Activated T-cell treated with anti-CD3 and anti-CD28 coated beads, Interleukin-2, amount 50 U/mL, for 4 hours (primary cell): ENCODE measurements around the gene CFB. TPM values are rescaled to one million over a fixed set of nuclear protein-coding genes. Genes with fewer than 3 reads are reported as not detected.
"Not testable (repeated sequence)": the region's sequence is repeated elsewhere in the genome, so short reads cannot be mapped to it uniquely, and the experiment has no call there.

Experiments
- ATAC-seq, 2 donors: fragments of 200-7000 bp; cut with Tn5 transposase; one replicate each; pipeline ENCODE4 v1.10.0; 2021
- DNase-seq: peaks from one replicate; pipeline ENCODE4 v3.0.0-alpha.2; 2020
- H3K27me3 Mint-ChIP-seq: one replicate; pipeline ENCODE4 v1.8.0; 2021; ENCODE audit warnings: low read depth, mixed read lengths
- H3K36me3 Mint-ChIP-seq: one replicate; pipeline ENCODE4 v1.8.0; 2022; ENCODE audit warnings: mixed read lengths; ENCODE audit not compliant: insufficient read depth
- H3K4me1 Mint-ChIP-seq: one replicate; pipeline ENCODE4 v1.8.0; 2021; ENCODE audit warnings: low read depth, mixed read lengths
- H3K4me3 Mint-ChIP-seq: one replicate; pipeline ENCODE4 v1.8.0; 2021; ENCODE audit warnings: mild to moderate bottlenecking, moderate library complexity, mixed read lengths
- H3K9me3 Mint-ChIP-seq: one replicate; pipeline ENCODE4 v1.8.0; 2021; ENCODE audit warnings: mixed read lengths
- total RNA-seq, 3 donors: library from RNA; stranded (reverse); gene quantifications; one replicate each; pipeline ENCODE4 v1.2.1, GENCODE V29; 2021

Gene CFB
- total RNA-seq, 3 donors from 2014 or later: 0.42 to 1.5 (median 1.4) TPM

DNA sequence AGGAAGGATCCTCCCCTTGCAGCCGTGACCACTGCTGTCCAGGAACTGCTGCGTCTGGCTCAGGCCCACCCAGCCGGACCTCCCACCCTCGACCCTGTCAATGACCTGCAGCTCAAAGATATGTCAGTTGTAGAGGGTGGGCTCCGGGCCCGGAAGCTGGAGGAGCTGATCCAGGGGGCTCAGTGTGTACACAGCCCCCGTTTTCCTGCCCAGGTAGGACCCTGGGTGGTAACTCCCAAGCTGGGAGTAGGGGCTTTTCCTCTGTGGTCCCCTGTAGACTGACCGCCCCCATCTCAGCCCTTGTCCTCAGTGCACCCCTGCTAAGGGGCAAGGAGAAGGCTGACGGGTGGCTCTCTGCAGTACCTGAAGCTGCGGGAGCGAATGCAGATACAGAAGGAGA, 22.4 kb downstream of the CFB start:
- peaks cover 23% of the 10 kb centered on the region for H3K4me1 Mint-ChIP-seq
- DNase-seq (no peak), ATAC-seq (no peak)
- no peaks in the 10 kb centered on the region for H3K9me3 Mint-ChIP-seq
- no peak overlapping the region for H3K4me3 Mint-ChIP-seq
- no peaks in the 10 kb centered on the region for H3K27me3 Mint-ChIP-seq
- H3K36me3 Mint-ChIP-seq: peaks cover 39% of the 10 kb centered on the region

DNA sequence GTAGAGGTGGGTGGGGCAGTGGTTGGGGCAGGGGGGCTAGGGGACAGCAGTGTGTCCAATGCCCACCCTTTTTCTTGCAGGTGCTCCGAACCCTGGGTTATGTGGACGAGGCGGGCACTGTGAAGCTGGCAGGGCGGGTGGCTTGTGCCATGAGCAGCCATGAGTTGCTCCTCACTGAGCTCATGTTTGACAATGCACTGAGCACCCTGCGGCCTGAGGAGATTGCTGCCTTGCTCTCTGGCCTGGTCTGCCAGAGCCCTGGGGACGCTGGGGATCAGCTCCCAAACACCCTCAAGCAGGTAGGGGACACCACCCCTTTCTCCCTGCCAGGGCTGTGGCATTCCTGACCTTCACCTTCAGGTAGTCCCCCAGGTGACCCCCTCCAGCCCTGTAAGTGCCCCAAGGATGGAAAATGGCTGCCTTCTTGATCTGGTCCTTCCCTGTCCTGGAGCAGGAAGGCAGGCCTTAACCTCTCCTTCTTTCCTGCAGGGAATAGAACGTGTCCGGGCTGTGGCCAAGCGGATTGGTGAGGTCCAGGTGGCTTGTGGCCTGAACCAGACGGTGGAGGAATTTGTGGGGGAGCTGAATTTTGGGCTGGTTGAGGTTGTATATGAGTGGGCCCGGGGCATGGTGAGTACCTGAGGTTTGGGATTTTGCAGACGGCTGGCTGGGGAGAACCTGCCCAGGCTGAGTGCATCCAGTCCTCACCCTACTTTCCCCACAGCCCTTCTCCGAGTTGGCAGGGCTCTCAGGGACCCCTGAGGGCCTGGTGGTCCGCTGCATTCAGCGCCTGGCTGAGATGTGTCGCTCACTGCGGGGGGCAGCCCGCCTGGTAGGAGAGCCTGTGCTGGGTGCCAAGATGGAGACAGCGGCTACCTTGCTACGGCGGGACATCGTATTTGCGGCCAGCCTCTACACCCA, 23.2 kb downstream of the CFB start:
- Mint-ChIP-seq H3K4me3 (no peak overlapping the region), H3K27me3 (no peaks in the 10 kb centered on the region), H3K9me3 (no peaks in the 10 kb centered on the region), H3K4me1 (peaks cover 28% of the 10 kb centered on the region), H3K36me3 (peaks cover 39% of the 10 kb centered on the region)
- ATAC-seq (no peak), DNase-seq (no peak)

DNA sequence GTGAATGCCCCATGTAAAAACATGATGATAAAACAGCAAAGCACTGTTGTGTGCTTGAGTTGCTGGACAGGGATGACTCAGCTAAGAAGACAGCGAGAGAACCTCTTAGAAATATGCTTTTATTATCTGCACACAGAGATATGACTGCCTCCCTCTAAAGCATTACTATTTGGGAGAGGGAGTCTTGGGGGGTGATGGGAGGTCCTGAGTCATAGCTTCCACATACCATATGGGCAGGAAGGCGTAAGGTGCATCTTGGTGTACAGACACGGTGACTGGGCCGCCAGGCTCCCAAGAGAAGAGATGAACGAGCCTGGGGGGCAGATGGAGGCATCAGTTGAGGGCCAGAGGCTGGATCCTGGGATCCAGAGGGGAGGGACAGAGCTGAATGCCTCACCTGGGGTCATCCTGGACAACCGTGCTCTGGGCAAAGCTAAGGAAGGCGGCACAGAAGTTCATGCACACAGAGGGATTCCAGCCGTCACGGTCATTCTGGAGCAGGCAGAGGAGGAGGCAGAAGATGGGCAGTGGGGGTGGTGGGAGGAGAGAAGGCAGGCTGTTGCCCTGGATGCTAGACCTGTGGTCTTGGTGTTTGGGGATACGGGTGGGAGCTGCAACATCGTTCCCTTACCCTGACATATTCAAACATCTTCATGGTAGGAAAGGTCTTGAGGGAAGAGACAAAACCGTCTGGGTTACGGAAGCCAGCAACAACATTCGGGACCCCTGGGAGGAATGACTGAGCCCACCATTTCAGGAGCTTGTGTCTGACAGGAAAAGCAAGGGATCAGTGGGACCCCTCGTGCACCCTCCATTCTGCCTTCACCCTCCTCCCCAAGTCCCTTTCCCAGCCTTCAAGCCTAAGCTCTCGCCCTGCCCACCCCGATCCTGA, 24.1 kb downstream of the CFB start:
- DNase-seq (no peak), ATAC-seq (no peak)
- no peaks in the 10 kb centered on the region for H3K27me3 Mint-ChIP-seq
- peaks cover 36% of the 10 kb centered on the region for H3K36me3 Mint-ChIP-seq
- peak overlapping the region; percentile 96 for H3K4me3 Mint-ChIP-seq
- H3K4me1 Mint-ChIP-seq: peaks cover 31% of the 10 kb centered on the region
- no peaks in the 10 kb centered on the region for H3K9me3 Mint-ChIP-seq

DNA sequence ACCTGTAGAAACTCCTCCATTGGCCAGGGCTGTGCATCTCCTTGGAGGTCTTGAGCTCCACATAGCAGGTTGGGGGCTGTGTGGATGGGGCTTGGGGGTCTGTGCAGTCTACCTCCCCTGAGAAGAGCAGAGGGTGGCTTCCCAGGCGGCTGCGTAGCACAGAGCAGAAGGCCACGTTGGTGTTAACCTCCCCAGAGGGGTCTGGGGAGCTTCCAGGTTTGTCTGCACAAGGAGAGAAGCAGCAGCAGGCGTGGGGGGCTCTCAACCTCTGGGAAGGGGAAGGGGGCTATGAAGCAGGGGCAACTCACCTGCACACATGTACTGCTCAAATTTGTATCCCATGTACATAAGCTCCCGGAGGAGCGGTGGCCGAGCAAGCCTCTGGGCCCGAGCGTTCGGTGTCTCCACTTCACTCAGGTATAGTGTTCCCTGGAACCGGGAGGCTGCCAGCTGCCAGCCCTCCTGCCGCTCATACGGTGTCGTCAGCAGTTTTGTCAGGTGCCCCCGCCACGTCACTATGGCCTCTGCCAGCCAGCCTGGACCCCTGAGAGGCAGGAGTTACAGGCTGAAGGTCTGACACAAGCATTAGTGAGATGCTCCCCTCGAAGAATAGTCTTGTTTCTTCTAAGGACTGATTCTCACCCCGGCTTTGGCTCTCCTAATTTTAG, 24.8 kb downstream of the CFB start:
- ATAC-seq (no peak), DNase-seq (no peak)
- peaks cover 34% of the 10 kb centered on the region for H3K36me3 Mint-ChIP-seq
- H3K27me3 Mint-ChIP-seq: no peaks in the 10 kb centered on the region
- peak overlapping the region; percentile 96 for H3K4me3 Mint-ChIP-seq
- H3K4me1 Mint-ChIP-seq: peaks cover 31% of the 10 kb centered on the region
- no peaks in the 10 kb centered on the region for H3K9me3 Mint-ChIP-seq

DNA sequence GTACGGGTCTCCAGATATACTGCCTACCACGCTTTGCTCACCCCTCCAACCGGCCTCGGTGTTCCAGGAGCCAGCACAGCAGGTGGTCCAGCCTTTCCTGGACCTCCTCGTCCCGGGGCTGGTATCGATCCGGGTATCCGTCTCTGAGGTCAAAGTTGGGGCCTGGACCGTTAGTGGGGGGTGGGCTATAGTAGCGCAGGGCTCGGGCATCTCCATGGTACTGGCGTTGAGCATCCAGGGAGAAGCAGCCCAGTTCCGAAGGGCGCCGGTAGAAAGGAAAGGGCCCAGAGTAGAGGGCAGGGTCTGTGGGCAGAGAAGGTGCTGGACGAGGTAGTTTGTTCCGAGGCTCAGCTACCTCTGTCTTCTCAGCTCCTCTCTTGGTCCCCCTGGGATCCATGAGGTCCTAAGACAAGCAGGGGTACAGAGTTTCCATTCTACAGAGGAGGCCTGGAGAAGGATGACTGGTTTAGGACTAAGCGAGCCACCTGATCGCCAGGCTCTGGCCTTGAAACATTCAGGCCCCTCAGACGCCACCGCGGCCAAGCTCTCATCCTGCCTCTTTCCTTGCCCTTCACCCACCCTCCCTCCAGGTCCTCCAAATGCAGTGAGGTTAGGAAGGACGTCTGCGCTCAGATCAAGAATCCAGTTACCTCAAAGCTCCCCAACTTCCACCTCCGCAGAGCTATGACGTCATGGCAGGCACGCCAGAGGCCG, 25.5 kb downstream of the CFB start:
- Mint-ChIP-seq H3K4me3 (peak overlapping the region; percentile 96), H3K9me3 (no peaks in the 10 kb centered on the region), H3K4me1 (peaks cover 31% of the 10 kb centered on the region), H3K36me3 (peaks cover 32% of the 10 kb centered on the region), H3K27me3 (no peaks in the 10 kb centered on the region)
- DNase-seq (no peak), ATAC-seq (no peak)

DNA sequence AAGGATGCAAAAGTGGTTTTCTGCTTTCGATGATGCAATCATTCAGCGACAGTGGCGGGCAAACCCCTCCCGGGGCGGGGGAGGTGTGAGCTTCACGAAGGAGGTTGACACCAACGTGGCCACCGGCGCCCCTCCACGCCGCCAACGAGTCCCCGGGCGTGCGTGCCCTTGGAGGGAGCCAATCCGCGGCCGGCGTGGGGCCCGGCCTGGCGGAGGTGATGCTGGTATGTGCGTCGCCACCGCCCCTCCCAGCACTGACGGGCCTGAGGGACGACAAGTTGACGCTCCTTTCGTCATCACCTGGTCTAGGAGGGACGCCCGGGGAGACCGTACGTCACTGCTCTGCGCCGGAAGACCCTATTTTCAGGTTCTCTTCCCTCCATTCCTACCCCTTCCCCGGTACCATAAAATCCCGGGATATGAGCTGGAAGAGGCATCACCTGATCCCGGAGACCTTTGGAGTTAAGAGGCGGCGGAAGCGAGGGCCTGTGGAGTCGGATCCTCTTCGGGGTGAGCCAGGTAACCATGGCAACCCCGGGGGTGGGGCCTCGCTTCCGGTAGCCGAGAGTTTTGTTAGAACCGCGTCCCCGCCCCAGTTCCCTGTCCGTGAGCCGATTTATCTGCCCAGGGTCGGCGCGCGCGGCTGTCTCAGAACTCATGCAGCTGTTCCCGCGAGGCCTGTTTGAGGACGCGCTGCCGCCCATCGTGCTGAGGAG, 26.3 kb downstream of the CFB start, which contains the start of gene DXO:
DXO (minus strand) TSS at position 146 of the 716 bp plus-strand sequence. CDS start 463 bp downstream, outside the sequence.
- Mint-ChIP-seq H3K36me3 (peaks cover 27% of the 10 kb centered on the region), H3K4me3 (peak within 1 kb of the TSS; percentile 96), H3K4me1 (peaks cover 31% of the 10 kb centered on the region), H3K27me3 (no peaks in the 10 kb centered on the region), H3K9me3 (no peaks in the 10 kb centered on the region)
- ATAC-seq (peak; percentile 96 to 97), DNase-seq (peak; percentile 97)

DNA sequence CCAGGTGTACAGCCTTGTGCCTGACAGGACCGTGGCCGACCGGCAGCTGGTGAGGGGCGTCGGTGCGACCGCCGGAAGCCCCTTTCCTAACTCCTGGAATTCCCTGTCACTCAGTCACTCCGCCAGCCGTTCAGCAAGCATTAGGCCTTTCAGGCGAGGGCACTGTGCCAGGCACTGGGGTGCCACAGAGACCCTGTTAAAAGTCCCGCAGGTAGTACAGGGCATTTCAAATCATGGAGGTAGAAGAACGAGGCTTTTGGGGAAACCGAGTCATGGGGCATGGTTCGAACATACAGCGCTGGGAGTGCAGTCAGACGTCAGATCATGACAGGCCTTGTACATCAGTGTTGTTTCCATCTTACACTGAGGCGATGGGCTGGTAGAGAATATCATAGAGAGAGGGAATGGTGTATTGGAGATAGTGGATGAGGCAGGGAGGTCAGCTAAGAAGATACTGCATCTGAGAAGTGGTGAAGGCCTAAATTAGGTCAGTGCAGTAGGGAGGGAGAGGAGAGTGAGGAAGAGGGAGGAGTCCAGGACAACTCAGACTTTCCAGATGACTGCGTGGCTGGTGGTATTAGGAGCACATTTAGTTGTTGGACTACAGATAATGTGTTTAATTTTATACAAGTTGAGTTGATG, 26.9 kb downstream of the CFB start:
- Mint-ChIP-seq H3K27me3 (no peaks in the 10 kb centered on the region), H3K4me1 (peaks cover 31% of the 10 kb centered on the region), H3K36me3 (peaks cover 20% of the 10 kb centered on the region), H3K9me3 (no peaks in the 10 kb centered on the region), H3K4me3 (peak overlapping the region; percentile 96)
- DNase-seq (no peak), ATAC-seq (no peak)

DNA sequence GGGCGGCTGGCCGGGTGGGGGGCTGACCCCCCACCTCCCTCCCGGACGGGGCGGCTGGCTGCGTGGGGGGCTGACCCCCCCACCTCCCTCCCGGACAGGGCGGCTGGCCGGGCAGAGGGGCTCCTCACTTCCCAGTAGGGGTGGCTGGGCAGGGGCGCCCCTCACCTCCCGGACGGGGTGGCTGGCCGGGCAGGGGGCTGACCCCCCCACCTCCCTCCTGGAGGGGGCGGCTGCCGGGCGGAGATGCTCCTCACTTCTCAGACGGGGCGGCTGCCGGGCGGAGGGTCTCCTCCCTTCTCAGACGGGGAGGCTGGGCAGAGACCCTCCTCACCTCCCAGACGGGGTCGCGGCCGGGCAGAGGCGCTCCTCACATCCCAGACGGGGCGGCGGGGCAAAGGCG, 30.2 kb downstream of the CFB start:
- not testable (repeated sequence) for H3K4me3 Mint-ChIP-seq, DNase-seq, ATAC-seq, H3K9me3 Mint-ChIP-seq, H3K27me3 Mint-ChIP-seq
- H3K4me1 Mint-ChIP-seq: peaks cover 28% of the 10 kb centered on the region
- H3K36me3 Mint-ChIP-seq: peaks cover 16% of the 10 kb centered on the region

DNA sequence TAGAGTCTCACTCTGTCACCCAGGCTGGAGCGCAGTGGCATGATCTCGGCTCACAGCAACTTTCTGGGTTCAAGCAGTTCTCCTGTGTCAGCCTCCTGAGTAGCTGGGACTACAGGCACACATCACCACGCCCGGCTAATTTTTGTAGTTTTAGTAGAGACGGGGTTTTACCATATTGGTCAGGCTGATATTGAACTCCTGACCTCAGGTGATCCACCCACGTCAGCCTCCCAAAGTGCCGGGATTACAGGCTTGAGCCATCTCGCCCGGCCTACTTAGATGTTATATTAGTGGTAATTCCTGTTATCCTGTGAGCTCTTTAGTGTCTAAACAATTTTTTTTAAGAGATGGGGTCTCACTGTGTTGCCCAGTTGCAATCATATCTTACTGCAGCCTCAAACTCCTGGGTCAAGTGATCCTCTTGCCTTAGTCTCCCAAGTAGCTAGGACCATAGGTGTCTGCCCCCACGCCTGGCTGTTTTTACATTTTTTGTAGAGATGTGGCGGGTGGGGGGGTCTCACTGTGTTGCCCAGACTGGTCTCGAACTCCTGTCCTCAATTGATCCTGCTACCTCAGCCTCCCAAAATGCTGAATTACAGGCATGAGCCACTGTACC, 32.0 kb downstream of the CFB start:
- peaks cover 12% of the 10 kb centered on the region for H3K36me3 Mint-ChIP-seq
- peaks cover 20% of the 10 kb centered on the region for H3K4me1 Mint-ChIP-seq
- DNase-seq: no peak
- H3K9me3 Mint-ChIP-seq: no peaks in the 10 kb centered on the region
- no peaks in the 10 kb centered on the region for H3K27me3 Mint-ChIP-seq
- H3K4me3 Mint-ChIP-seq: no peak overlapping the region
- no peak for ATAC-seq

DNA sequence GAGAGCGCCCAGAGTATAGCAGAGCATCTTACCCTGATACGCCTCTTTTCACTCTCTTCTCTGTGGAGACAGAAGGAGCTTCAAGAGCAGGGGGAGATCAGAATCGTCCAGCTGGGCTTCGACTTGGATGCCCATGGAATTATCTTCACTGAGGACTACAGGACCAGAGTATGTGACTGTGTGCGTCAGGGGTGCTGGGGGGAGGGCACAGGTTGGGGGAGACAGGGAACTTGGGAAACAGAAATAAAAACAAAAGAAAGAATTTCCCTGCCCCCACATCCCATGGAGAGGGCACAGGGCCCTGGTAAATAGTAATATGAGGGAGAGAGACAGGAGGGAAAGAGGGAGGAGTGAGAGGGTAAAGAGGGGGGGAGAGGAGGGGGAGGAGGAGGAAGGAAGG, 32.9 kb downstream of the CFB start:
- no peak overlapping the region for H3K4me3 Mint-ChIP-seq
- no peaks in the 10 kb centered on the region for H3K27me3 Mint-ChIP-seq
- ATAC-seq (no peak), DNase-seq (no peak)
- peaks cover 11% of the 10 kb centered on the region for H3K4me1 Mint-ChIP-seq
- H3K36me3 Mint-ChIP-seq: peaks cover 8% of the 10 kb centered on the region
- no peaks in the 10 kb centered on the region for H3K9me3 Mint-ChIP-seq

DNA sequence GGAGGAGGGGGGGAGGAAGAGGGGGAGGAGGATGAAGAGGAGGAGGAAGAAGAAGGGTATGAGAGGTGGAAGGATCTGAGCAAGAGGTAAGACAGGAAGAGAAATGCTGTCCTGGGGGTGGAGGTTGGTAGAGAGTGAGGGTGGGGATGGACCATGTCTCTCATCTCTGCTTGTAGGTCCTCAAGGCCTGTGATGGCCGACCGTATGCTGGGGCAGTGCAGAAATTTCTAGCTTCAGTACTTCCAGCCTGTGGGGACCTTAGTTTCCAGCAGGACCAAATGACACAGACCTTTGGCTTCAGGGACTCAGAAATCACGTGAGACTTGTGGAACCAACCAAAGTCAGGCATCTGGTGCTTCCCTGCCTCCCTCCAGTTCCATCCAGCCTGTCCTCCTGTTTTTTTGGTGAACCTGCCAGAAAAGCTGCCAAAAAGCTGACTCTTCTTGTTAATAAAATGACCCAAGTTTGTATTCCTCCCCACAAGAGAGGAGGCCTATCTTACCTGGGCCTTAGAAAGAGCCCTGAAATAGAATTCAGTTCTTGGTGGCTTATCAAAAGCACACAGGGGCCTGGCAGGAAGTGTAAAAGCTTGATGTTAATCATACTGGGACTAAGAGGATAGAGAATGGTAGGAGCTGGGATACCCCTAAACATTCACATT, 33.5 kb downstream of the CFB start:
- ATAC-seq (no peak), DNase-seq (no peak)
- Mint-ChIP-seq H3K27me3 (no peaks in the 10 kb centered on the region), H3K4me1 (peaks cover 10% of the 10 kb centered on the region), H3K36me3 (peaks cover 7% of the 10 kb centered on the region), H3K9me3 (no peaks in the 10 kb centered on the region), H3K4me3 (no peak overlapping the region)

DNA sequence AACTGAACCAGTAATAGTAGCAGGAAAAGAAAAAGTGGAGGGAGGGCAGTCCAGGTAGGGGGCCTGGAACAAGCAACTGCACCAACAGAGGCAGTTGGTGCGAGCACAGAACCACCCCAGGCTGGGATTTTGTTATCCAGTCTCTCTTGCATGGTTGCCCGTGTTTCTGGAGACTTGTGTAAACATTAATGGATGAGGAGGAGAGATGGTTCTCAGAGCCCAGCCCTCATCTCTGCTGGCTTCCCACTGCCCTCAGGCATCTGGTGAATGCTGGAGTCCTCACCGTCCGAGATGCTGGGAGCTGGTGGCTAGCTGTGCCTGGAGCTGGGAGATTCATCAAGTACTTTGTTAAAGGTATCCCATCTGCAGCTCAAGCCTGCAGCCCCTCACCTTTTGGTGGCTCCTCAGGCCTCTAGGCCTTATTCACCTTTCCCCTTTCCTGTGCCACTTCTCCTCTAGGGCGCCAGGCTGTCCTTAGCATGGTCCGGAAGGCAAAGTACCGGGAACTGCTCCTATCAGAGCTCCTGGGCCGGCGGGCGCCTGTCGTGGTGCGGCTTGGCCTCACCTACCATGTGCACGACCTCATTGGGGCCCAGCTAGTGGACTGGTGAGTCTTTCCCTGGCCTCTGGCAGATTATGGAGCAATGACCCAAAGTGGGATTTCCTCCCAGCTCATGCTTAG, 34.4 kb downstream of the CFB start:
- H3K27me3 Mint-ChIP-seq, H3K36me3 Mint-ChIP-seq, H3K4me3 Mint-ChIP-seq, H3K4me1 Mint-ChIP-seq, ATAC-seq, DNase-seq, H3K9me3 Mint-ChIP-seq: not testable (repeated sequence)
